GM06990 (cell line): ENCODE results near the gene COBLL1.

Source experiments
- DNase-seq: peaks from one replicate; pipeline ENCODE4 v3.0.0-alpha.2; 2011; ENCODE audit not compliant: insufficient read length; ENCODE audit errors: extremely low read depth
- H3K27me3 ChIP-seq: replicated peaks from 2 replicates; pipeline ENCODE4 v1.6.0; 2011; ENCODE audit warnings: low read length; ENCODE audit not compliant: control insufficient read depth, insufficient read depth
- H3K36me3 ChIP-seq: 2 replicates; pipeline ENCODE4 v1.5.1; 2011; ENCODE audit warnings: low read length; ENCODE audit not compliant: control insufficient read depth, insufficient read depth
- H3K4me3 ChIP-seq: replicated peaks from 2 replicates; pipeline ENCODE4 v1.5.1; 2011; ENCODE audit warnings: low read depth, mild to moderate bottlenecking, control low read depth, low read length
- CTCF ChIP-seq: IDR thresholded peaks from 2 replicates; pipeline ENCODE4 v1.5.1; 2011; ENCODE audit warnings: low read length, control low read depth, mild to moderate bottlenecking, inconsistent platforms; ENCODE audit not compliant: insufficient read depth, poor library complexity, severe bottlenecking

COBLL1 gene

DNA sequence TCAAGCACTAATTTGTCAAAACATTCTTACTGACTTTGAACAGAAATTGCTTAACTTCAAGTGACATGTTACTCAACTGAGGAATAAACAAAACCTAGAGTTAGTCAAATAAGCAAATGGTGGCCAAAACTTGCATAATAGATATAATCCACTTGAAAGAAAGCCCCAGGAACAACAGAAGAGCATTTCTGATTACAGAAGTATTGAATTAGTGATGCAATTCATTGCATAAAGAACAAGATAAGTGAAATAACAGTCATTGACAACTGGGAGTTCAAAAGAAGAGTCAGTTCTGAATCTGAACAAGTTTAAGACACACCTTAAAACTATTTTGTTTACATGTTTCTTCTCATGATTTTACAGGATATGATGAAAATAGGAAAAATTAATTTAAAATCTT, 30.8 kb downstream of the COBLL1 start:
- DNase-seq = no peak
- Histone ChIP-seq H3K36me3 (no peaks in the 10 kb centered on the region), H3K27me3 (no peaks in the 10 kb centered on the region), H3K4me3 (no peak overlapping the region)
- TF ChIP-seq CTCF = no peak

GRCh38 chr2:164808776-164809175, 32.8 kb downstream of the COBLL1 start:
- DNase-seq = no peak
- TF ChIP-seq CTCF = no peak
- Histone ChIP-seq H3K27me3 (no peaks in the 10 kb centered on the region), H3K4me3 (no peak overlapping the region), H3K36me3 (no peaks in the 10 kb centered on the region)

GRCh38 chr2:164803776-164804466, 37.7 kb downstream of the COBLL1 start:
- Histone ChIP-seq H3K4me3 (no peak overlapping the region), H3K36me3 (no peaks in the 10 kb centered on the region), H3K27me3 (no peaks in the 10 kb centered on the region)
- no peak for TF ChIP-seq CTCF
- no peak for DNase-seq

DNA sequence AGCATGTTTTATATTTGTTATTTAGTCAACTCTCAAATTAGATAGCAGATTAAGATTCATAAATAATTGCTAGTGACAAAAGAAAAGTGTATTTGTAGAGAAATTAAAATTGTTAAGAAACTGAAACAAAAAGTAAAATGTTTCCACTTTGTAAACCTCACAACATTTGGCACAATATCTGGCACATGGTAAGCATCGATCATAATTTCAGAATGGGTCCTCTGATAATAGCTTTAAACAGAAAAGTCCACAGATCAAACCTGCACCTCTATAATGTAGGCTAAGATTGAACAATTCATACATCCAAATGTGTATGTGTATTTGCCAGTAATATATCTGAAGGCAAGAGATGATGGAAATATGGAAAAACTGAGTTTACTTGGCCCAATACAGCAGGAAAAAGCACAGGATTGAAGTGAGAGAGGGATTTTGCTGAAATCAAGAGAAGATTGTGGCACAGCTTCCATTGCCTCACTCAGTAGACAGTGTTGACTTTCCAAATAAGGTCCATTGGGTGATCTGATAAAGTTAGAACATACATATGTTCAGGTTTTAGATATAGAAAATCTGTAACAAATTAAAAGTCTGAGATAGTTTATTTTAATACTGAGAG, 39.4 kb downstream of the COBLL1 start:
- TF ChIP-seq CTCF = no peak
- no peaks in the 10 kb centered on the region for H3K27me3 ChIP-seq
- no peak overlapping the region for H3K4me3 ChIP-seq
- no peak for DNase-seq
- no peaks in the 10 kb centered on the region for H3K36me3 ChIP-seq

GRCh38 chr2:164800572-164800971, 41.1 kb downstream of the COBLL1 start:
- H3K36me3 ChIP-seq = no peaks in the 10 kb centered on the region
- H3K4me3 ChIP-seq = no peak overlapping the region
- DNase-seq = no peak
- H3K27me3 ChIP-seq = no peaks in the 10 kb centered on the region
- no peak for TF ChIP-seq CTCF
